GM19240 (cell line): ENCODE measurements around the gene RABAC1.
A peak's percentile ranks its signal among the peaks of the same experiment; 100 is the strongest.

ENCODE experiments used
- DNase-seq: peaks from one replicate; pipeline ENCODE4 v3.0.0; 2011; ENCODE audit warnings: low spot score; ENCODE audit not compliant: insufficient read length

The RABAC1 gene

DNA sequence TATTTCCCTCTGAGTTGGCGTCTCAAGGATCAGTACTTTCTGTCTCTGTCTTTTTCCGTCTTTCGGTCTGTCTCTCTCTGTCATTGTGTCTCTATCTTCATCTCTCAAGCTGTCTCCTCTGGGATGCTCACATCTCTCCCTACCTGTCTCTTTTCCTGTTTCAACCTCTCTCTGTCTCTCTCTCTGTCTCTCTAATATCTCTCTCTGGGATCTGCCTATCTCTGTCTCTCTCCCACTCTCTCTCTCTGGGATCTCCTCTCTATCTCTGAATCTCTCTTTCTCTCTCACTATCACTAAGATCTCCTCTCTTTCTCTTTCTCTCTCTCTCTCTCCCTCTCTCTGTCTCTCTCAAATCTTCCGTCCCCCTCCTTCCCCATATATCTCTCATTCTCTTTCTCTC, 30.9 kb upstream of the RABAC1 start:
- no peak for DNase-seq

DNA sequence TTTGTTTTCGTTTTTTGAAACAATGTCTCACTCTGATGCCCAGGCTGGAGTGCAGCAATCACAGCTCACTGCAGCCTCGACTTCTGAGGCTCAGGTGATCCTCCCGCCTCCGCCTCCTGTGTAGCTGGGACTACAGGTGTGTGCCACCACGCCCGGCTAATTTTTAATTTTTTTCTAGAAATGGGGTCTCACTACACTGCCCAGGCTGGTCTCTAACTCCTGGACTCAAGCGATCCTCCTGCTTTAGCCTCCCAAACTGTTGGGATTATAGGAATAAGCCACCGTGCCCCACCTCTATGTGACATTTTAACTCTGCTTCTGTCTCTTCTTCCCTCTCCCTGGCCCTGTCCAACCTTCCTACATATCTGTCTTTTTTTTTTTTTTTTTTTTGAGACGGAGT, 29.8 kb upstream of the RABAC1 start:
- no peak for DNase-seq

DNA sequence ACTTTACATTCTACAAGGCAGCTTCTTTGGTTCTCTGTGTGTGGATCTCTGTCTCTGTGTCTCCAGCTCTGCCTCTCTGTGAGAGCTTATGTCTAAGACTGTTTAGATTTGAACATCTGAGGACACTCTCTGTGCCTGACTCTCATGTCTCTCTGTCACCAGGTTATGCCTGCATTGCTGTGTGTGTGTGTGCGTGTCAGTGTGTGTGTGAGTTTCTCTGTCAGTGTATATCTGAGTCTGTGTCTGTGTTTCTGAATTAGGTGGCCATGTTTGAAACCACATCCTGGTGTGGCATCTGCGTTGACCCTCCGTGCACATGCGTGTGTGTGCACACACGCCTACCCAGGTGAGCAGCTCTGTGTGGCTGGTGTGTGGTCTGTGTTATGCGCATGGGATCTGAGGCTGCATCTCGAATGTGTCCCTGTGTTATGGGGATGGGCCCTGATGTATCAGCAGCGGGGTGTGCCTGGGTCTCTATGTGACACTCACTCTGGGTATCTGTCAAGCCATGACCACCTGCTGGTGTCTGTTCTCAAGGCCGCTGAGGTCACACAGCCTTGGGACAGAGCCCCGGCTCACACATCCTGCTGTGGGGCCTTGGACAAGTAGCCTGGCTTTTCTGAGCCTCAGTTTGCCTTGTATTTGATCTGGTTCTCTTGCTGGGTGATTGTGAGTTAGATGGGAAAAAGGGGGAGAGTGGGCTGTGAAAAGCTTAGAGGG, 28.2 kb upstream of the RABAC1 start:
- no peak for DNase-seq

GRCh38 chr19:41984961-41985360, 25.8 kb upstream of the RABAC1 start:
- no peak for DNase-seq

- no peak for DNase-seq
Measured at GRCh38 chr19:41981724-41982123, 22.6 kb upstream of the RABAC1 start.

DNA sequence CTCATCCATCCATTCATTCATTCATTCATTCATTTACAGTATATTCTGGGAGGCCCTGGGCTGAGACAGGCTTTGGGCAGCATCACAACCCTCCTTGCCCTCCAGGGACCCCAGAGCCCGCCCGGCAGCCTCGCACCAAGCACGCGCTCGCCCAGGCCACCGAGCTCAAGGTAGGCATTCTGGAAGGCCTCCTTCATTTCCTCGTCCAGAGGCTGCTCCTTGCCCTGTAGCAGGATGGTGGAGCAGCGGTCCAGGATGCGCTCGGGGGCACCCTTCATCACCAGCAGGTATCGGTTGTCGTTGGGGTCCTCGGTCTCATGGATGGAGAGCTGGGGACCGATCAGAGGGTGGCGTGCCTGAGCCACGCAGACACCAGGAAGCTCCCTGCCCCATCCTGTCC, 19.3 kb upstream of the RABAC1 start:
- DNase-seq = no peak

DNA sequence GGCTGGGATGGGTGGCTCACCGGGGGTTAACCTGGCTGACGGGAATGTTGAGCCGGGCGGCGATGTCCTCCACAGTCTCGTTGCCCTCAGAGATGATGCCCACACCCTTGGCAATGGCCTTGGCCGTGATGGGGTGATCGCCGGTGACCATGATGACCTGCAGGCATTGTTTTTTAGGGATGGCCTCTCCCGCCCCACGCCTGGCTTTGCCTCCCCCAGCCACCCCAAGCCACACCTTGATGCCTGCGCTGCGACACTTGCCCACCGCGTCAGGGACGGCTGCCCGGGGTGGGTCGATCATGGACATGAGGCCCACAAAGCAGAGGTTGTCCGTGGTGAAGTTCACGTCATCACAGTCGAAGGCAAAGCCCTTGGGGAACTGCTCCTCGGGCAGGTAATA, 18.8 kb upstream of the RABAC1 start:
- DNase-seq = no peak

DNA sequence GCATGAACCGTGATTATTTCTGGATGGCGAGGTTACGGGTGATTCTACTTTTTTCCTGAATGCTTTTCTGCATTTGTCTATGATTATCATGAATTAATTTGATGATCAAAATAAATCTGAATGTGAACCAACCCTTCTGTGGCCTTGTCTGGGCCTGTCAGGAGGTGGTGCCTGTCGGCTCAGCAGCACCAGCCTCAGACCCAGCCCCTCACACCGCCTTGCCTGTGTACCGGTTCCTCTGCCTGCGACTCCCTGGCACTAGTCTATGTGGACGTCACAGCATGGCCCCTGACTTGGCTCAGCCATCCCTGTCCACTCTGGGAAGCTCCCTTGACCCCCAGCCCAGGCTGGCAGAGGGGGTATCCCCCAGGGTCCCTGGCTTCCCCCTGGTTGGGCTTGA, 15.5 kb upstream of the RABAC1 start:
- no peak for DNase-seq

GRCh38 chr19:41971363-41971762, 12.2 kb upstream of the RABAC1 start:
- no peak for DNase-seq

DNA sequence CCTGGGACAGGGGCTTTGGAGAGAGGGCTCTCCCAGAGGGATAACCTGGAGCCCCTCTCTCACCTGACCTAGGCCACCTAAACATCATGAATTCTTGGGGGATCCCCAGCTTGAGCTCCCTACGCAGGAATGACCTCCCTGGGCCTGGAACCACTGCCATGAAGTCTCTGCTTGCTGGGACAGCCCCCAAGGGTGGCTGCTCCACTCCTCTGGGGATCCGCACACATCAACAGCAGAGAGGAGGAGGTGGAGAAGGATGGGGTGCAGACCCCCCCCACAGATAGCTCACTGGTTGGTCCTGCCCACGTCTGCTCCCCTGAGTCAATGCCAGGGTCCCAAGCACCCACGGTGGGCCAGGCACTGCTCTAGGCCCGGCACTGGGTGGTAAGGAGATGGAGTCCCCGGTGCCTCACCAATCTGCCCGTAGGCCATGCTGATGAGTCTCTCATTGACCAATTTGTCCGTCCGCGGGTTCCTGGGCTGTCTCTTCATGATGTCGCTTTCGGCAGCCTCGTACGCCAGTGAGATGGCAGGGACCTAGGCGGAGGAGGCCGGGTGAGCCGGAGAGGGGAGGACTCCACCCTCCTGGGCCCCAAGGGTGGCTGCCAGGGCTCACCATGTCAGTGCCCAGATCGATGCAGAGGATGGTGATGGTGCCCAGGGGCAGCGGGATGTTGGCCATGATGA, 10.8 kb upstream of the RABAC1 start:
- DNase-seq = no peak

DNA sequence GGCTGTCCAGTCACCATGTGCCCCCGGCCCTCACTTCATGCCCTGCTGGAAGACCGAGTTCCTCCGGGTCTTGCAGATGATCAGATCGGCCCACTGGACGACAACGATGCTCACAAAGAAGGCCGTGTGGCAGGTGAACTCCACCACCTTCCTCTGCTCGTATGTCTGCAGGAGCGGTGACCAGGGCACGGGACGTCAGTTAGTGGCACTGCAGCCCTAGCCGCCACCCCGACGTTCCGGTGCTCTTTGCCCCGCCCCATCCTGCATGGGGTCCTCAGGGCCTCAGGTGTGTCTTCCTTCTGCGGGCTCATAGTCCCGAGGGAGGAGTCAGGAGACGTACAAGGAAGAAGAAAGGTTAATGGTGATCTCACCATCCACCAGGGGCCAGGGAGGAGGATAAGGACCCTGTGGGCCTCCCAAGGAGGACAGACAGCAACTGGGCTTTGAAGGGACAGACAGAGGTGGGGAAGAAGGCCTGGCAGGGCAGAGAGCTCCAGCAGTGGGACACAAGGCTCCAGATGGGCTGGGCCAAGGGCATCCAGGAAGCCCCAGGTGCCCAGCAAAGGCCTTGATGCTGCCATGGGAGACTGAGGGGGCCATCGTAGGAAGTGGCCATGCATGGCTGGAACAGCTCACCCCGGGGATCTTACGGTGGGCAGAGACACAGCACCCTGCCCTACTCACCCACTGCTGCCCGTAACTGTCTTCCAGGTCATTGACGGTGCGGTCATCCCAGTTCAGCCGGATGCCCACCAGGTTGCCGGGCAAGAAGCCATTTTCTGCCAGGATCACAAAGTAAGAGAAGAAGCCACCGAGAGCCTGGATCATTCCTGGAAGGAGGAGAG, 9.9 kb upstream of the RABAC1 start:
- DNase-seq = no peak

DNA sequence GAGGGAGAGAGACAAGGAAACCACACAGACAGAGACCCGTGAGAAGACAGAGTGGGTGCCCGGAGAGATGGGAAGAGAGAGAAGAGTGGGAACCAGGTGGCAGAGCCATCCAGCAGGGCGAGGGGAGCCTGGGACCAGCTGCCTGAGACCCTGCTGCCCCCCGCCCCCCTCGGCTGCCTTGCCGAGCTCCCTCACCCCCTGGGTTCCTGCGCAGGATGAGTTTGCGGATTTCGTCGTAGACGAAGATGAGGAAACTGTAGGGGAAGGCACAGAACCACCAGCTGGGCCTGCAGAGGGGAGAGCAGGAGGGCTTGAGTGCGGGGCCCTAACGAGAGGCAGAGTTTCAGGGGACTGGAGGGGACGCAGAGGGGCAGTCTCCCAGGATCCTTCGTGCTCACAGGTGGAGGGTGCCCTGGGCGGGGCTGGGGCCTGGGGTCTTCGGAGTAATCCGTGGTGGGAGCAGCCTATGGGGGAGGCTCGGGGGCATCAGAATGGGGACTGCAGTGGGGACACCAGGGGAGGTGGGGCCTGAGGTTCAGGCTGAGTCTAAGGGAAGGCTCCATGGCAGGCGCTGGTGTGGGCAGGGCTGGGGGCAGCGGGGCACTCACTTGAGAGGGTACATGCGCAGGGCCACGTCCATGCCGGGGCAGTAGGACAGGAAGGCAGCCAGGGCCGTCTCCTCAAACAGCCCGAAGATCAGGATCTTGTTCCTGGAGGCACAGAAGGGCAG, 8.1 kb upstream of the RABAC1 start:
- no peak for DNase-seq

DNA sequence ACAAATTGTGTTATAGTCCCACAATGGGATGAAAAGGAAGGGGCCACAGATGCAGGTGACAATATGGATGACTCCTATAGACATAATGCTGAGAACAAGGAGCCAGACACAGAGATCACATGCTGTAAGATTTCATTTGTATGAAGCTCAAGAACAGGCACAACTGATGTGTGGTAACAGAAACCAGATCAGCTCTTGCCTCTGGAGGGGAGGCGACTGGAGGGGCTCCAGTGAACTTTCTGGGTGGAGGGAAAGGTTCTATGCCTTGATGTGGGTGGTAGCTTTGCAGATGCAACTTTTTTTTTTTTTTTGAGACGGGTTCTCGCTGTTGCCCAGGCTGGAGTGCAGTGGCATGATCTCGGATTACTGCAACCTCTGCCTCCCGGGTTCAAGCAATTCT, 6.0 kb upstream of the RABAC1 start:
- DNase-seq = no peak

DNA sequence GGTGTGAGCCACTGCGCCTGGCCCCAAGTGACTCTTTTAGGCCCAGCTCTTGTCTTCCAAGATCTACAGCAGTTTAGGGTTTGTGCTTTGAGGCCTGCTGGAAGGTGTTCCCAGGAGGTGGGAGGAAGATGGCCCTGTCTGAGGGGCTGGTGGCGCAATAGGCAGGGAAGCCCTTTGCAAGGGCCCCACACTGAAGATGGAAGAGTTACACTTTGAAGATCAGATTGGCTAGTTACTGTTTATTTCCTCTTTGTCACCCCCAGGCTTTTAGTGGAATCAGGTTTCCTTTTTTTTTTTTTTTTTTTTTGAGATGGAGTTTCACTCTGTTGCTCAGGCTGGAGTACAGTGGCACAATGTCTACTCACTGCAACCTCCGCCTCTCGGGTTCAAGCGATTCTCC, 1.9 kb upstream of the RABAC1 start:
- no peak for DNase-seq

DNA sequence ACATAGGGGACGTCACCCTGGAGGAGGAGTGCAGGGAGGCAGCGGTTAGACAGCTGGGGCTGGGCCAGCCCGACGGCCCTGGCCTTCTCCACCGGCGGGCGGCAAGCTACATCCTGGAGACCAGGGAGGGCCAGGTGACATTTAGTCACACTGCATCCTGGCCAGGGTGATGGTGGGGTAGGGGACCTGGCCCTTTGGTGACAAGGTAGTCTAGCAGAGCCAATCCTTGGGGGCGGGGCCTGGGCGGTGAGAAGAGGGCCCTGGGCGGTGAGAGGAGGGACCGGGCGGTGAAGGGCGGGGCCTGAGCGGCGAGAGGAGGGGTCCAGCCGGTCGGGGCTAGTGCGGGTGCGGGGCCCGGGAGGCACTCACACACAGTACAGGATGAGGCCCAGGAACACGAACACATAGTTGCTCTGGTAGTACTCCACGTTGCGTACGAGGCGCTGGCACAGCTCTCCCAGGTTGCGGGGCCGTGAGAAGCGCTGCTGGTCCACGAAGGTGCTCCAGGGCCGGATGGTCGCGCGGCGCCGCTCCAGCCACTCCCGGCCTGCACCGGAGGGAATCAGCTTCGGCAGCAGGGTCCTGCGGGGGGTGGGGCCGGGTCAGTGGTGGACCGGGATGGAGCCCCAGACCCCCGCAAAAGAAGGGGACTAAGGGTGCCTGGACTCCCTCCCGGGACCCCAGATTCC, 610 bp downstream of the RABAC1 start:
- peak; percentile 57 for DNase-seq

GRCh38 chr19:41957838-41958366, 1.2 kb downstream of the RABAC1 start:
- peak; percentile 46 for DNase-seq

DNA sequence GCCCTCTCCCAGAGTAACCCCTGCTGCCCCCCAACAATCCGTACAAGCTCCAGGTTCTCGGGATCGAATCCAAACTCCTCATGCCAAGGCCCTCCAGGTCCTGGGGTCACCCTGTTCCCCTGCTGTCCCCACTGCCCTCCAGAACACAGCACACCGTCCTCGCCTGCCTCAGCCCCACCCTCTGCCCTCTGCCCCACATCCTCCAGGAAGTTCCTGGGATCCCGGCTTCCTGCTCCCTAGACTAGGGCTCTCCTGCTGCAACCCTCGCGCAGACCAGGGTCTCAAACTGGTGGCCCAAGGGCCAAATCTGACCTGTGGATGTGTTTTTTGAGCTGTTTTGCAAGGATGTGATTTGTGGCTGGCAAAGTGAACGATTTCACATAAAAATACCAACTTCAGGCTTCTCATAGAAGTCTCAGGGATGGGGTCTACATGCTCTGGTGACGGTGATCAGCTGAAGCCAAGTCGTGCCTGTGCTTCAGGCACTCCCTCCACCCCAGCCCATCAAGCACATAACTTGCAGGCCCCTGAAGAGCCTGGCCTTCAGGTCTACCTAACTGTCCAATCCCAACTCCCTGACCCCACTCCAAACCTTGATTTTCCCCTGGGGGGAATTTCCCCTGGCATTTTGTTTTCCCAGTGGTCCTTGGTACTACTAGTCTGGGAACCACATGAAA, 1.8 kb downstream of the RABAC1 start:
- no peak for DNase-seq

- DNase-seq = no peak
Measured at GRCh38 chr19:41956621-41957020, 2.5 kb downstream of the RABAC1 start.

DNA sequence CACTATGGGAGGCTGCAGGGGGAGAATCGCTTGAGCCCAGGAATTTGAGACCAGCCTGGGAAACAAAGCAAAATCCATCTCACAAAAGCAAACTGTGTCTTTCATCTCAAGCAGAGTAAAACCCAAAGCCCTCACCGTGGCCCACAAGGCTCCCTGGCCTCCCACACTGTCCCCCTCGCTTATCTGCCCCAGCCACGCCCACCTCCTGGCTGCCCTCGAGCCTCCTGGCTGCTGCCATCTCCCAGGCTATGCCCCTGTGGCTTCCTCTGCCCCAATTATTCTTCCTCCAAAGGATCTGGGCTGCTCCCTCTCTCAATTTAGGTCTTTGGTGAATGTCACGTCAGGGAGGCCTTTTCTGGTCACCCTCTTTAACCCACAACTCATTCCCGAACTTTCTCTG, 3.6 kb downstream of the RABAC1 start:
- DNase-seq = no peak

DNA sequence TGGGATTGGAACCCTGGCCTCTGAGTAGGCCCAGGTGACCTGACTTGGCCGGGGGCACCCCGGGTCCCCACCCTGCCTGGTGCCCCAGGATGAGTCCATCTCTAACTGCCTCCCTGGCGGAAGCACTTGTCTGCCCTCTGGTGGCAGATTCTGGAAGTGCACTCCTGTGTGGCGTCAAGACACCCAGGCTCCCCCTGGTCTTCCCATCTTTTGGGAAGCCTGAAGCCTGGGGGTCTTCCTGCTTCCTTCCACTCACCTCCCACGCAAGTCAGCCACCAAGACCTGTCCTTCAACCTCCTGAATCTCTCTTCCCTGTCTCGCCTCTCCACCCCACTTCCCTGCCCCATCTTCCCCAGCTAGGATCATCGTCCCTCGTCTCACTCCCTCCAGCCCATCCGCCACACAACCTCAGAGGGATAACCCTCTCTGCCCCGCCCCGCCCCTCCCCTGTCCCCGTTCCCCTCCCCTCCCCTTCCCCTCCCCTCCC, 7.4 kb downstream of the RABAC1 start:
- DNase-seq = no peak
